Measurements from ENCODE around the gene PITPNB.
A peak's percentile ranks its signal among the peaks of the same experiment; 100 is the strongest.

The PITPNB gene

DNA sequence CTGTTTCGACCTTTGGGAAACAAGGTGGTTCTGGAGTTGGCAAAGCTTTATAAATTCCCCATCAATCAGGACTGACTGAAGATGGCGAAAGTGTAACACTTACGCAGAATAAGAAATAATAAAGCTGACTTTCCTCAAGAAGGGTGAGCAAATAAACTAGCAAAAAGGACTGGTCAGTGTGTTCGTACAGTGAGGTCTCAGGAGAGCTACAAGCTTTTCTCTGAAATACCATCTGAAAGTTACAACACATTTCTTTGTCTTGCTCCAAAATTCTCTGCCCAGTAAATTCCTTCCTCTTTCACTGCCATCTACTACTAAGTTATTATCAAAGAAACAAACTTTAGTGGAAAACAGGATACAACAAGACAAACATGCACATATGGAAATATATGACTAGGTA lies 13.4 kb downstream of the PITPNB start:
- Histone ChIP-seq H3K27me3 (ENCODE audit: low read depth) (no peaks in the 10 kb centered on the region), H3K9me3 (no peaks in the 10 kb centered on the region), H3K36me3 (replicated peaks) (peaks cover 38% of the 10 kb centered on the region), H3K4me3 (no peak overlapping the region), H3K4me1 (no peaks in the 10 kb centered on the region)
- no peak for DNase-seq (ENCODE audit: low spot score in 2 of 2)
- in situ Hi-C loops (cut with MboI; ENCODE audit: low sequenced_read_pairs), result no loop called here

DNA sequence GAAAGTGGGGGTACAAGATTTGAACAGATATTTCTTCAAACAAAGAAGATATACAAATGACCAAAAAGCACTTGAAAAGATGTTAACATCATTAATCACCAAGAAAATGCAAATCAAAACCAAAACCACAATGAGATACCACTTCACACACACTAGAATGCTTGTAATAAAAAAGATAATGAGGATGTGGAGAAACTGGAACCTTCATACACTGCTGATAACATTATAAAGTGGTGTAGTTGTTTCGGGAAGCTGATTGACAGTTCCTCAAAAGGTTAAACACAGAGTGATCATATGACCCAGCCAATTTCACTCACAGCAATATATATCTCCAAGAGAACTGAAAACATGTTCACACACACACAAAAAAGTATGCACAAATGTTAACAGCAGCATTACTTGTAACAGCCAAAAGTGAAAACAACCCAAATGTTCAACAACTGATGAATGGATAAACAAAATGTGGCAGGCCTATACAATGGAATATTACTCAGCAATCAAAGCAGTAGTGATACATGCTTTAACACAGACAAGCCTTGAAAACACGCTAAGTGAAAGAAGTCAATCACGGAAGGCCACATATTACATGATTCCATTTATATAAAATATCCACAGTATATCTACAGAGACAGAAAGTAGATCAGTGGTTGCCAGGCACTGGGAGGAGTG lies 15.1 kb downstream of the PITPNB start:
- in situ Hi-C loops (cut with MboI; ENCODE audit: low sequenced_read_pairs), result no loop called here
- Histone ChIP-seq H3K27me3 (ENCODE audit: low read depth) (no peaks in the 10 kb centered on the region), H3K4me1 (no peaks in the 10 kb centered on the region), H3K36me3 (replicated peaks) (peaks cover 39% of the 10 kb centered on the region), H3K4me3 (no peak overlapping the region), H3K9me3 (no peaks in the 10 kb centered on the region)
- DNase-seq (ENCODE audit: low spot score in 2 of 2), result no peak

GRCh38 chr22:27900153-27900552 lies 18.9 kb downstream of the PITPNB start:
- H3K4me1 ChIP-seq, result no peaks in the 10 kb centered on the region
- no peak overlapping the region for H3K4me3 ChIP-seq
- in situ Hi-C loops (cut with MboI; ENCODE audit: low sequenced_read_pairs), result no loop called here
- no peaks in the 10 kb centered on the region for H3K27me3 ChIP-seq (ENCODE audit: low read depth)
- peaks cover 60% of the 10 kb centered on the region for H3K36me3 ChIP-seq (replicated peaks)
- DNase-seq (ENCODE audit: low spot score in 2 of 2), result no peak
- H3K9me3 ChIP-seq, result no peaks in the 10 kb centered on the region

DNA sequence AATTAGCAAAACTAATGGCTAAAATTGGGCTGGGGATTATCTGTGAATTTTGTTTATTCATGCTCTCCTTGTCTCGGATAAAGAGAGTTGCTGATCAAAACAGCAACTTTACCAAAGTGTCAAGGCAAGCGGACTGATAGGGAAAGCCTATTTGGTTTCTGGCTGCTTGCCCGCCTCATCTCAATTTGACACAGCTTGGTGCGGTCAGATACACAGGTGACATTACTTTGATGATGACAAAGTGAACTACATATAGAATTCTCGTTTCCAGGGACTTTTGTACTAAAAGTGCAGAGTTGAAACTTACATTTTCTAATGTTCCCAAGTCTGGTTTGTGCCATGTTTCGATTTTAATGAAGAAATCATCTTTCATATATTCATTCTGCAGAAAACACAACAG lies 22.8 kb downstream of the PITPNB start:
- H3K9me3 ChIP-seq, result no peaks in the 10 kb centered on the region
- H3K36me3 ChIP-seq (replicated peaks), result peaks cover 73% of the 10 kb centered on the region
- no peaks in the 10 kb centered on the region for H3K27me3 ChIP-seq (ENCODE audit: low read depth)
- DNase-seq (ENCODE audit: low spot score in 2 of 2), result no peak
- H3K4me3 ChIP-seq, result no peak overlapping the region
- in situ Hi-C loops (cut with MboI; ENCODE audit: low sequenced_read_pairs), result loop anchor here (25.0 kb wide), 1 partner anchor 691 kb away; no protein-coding TSS in a partner anchor
- no peaks in the 10 kb centered on the region for H3K4me1 ChIP-seq

GRCh38 chr22:27895600-27895999 lies 23.5 kb downstream of the PITPNB start:
- Histone ChIP-seq H3K9me3 (no peaks in the 10 kb centered on the region), H3K4me1 (no peaks in the 10 kb centered on the region), H3K4me3 (no peak overlapping the region), H3K36me3 (replicated peaks) (peaks cover 73% of the 10 kb centered on the region), H3K27me3 (ENCODE audit: low read depth) (no peaks in the 10 kb centered on the region)
- no peak for DNase-seq (ENCODE audit: low spot score in 2 of 2)
- in situ Hi-C loops (cut with MboI; ENCODE audit: low sequenced_read_pairs), result loop anchor here (25.0 kb wide), 1 partner anchor 692 kb away; no protein-coding TSS in a partner anchor

DNA sequence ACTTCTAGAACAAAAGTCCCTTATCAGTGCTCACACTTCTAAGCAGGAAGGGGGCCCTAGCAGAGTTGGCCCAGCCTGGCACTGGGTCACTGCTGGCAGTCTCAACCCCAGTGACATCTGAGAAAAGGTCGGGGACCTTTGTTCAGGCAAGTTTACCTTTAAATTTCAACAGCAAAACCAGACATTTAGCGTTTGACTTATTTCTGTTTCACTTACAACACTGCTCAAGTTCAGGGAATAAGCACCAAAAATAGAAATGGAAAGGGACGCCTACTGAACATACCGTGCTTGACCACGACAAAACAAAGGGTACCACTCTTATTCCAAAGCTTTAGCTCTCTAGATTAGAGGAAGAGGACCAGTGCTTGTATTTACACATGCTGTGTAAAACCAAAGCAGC lies 26.2 kb downstream of the PITPNB start:
- Histone ChIP-seq H3K27me3 (ENCODE audit: low read depth) (no peaks in the 10 kb centered on the region), H3K9me3 (no peaks in the 10 kb centered on the region), H3K4me1 (no peaks in the 10 kb centered on the region), H3K36me3 (replicated peaks) (peaks cover 82% of the 10 kb centered on the region), H3K4me3 (no peak overlapping the region)
- in situ Hi-C loops (cut with MboI; ENCODE audit: low sequenced_read_pairs), result loop anchor here (25.0 kb wide), 1 partner anchor 694 kb away; no protein-coding TSS in a partner anchor
- DNase-seq (ENCODE audit: low spot score in 2 of 2), result no peak

DNA sequence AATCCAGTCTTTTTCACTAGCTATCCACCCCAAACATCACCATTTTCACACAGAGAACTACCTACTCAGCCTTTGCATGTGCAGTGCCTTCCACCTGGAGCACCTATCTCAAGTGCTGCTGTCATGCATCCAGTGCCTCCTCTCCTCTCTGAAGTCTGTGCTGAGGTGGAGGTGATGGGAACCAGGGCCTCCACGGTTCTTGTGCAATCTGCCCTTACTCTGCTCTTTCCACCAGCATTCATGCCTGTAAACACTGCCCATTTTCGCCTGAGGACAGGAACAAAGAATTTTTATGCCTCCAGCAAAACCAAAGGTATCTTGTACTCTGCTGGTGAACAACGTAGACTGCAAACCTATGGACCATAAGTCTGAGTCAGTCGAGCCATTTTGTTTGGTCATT lies 27.0 kb downstream of the PITPNB start:
- in situ Hi-C loops (cut with MboI; ENCODE audit: low sequenced_read_pairs), result loop anchor here (25.0 kb wide), 1 partner anchor 695 kb away; no protein-coding TSS in a partner anchor
- peaks cover 79% of the 10 kb centered on the region for H3K36me3 ChIP-seq (replicated peaks)
- DNase-seq (ENCODE audit: low spot score in 2 of 2), result no peak
- H3K4me1 ChIP-seq, result no peaks in the 10 kb centered on the region
- H3K4me3 ChIP-seq, result no peak overlapping the region
- H3K27me3 ChIP-seq (ENCODE audit: low read depth), result no peaks in the 10 kb centered on the region
- no peaks in the 10 kb centered on the region for H3K9me3 ChIP-seq

DNA sequence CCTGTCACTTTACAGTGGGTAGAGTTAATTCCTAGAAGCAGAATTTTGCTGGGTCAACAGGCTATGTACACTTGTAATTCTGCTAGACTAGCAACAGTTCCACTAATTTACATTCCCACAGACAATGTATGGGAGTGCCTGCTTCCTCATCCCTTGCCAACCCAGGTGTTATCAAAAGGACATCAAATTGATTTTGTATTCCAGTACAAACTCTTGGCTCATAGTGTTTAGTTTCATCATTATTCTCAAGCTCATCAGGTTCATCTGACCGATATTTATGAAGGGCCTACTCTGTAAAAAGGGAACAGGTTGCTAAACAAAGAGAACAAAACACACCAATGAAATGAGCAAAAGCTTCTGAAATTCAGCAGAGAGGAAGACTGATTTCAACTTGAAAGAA lies 30.7 kb downstream of the PITPNB start:
- Histone ChIP-seq H3K27me3 (ENCODE audit: low read depth) (no peaks in the 10 kb centered on the region), H3K36me3 (replicated peaks) (peaks cover 71% of the 10 kb centered on the region), H3K4me1 (no peaks in the 10 kb centered on the region), H3K4me3 (no peak overlapping the region), H3K9me3 (no peaks in the 10 kb centered on the region)
- no peak for DNase-seq (ENCODE audit: low spot score in 2 of 2)
- in situ Hi-C loops (cut with MboI; ENCODE audit: low sequenced_read_pairs), result loop anchor here (5.0 to 25.0 kb wide), 2 partner anchors 119 to 699 kb away; no protein-coding TSS in a partner anchor

- Histone ChIP-seq H3K4me1 (no peaks in the 10 kb centered on the region), H3K9me3 (no peaks in the 10 kb centered on the region), H3K27me3 (ENCODE audit: low read depth) (no peaks in the 10 kb centered on the region), H3K36me3 (replicated peaks) (peaks cover 66% of the 10 kb centered on the region), H3K4me3 (no peak overlapping the region)
- in situ Hi-C loops (cut with MboI; ENCODE audit: low sequenced_read_pairs), result loop anchor here (5.0 to 25.0 kb wide), 2 partner anchors 121 to 701 kb away; no protein-coding TSS in a partner anchor
- DNase-seq (ENCODE audit: low spot score in 2 of 2), result no peak
Observed at GRCh38 chr22:27886843-27887151, 32.3 kb downstream of the PITPNB start.

GRCh38 chr22:27885977-27886842 lies 32.8 kb downstream of the PITPNB start:
- Histone ChIP-seq H3K36me3 (replicated peaks) (peaks cover 60% of the 10 kb centered on the region), H3K4me1 (peaks cover 2% of the 10 kb centered on the region; the same call in 1 of the 2 replicates), H3K9me3 (no peaks in the 10 kb centered on the region), H3K27me3 (ENCODE audit: low read depth) (no peaks in the 10 kb centered on the region), H3K4me3 (no peak overlapping the region)
- DNase-seq (ENCODE audit: low spot score in 2 of 2), result peak; percentile 42 to 61
- in situ Hi-C loops (cut with MboI; ENCODE audit: low sequenced_read_pairs), result loop anchor here (5.0 to 25.0 kb wide), 2 partner anchors 121 to 701 kb away; no protein-coding TSS in a partner anchor

- Histone ChIP-seq H3K4me3 (no peak overlapping the region), H3K4me1 (peaks cover 11% of the 10 kb centered on the region), H3K36me3 (replicated peaks) (peaks cover 38% of the 10 kb centered on the region), H3K27me3 (ENCODE audit: low read depth) (no peaks in the 10 kb centered on the region), H3K9me3 (no peaks in the 10 kb centered on the region)
- in situ Hi-C loops (cut with MboI; ENCODE audit: low sequenced_read_pairs), result loop anchor here (25.0 kb wide), 1 partner anchor 703 kb away; no protein-coding TSS in a partner anchor
- no peak for DNase-seq (ENCODE audit: low spot score in 2 of 2)
Observed at GRCh38 chr22:27883656-27884350, 35.3 kb downstream of the PITPNB start.

GRCh38 chr22:27882507-27883290 lies 36.4 kb downstream of the PITPNB start:
- no peak overlapping the region for H3K4me3 ChIP-seq
- peaks cover 27% of the 10 kb centered on the region for H3K36me3 ChIP-seq (replicated peaks)
- no peak for DNase-seq (ENCODE audit: low spot score in 2 of 2)
- no peaks in the 10 kb centered on the region for H3K9me3 ChIP-seq
- H3K4me1 ChIP-seq, result peaks cover 22% of the 10 kb centered on the region
- H3K27me3 ChIP-seq (ENCODE audit: low read depth), result no peaks in the 10 kb centered on the region
- in situ Hi-C loops (cut with MboI; ENCODE audit: low sequenced_read_pairs), result loop anchor here (25.0 kb wide), 1 partner anchor 705 kb away; no protein-coding TSS in a partner anchor

DNA sequence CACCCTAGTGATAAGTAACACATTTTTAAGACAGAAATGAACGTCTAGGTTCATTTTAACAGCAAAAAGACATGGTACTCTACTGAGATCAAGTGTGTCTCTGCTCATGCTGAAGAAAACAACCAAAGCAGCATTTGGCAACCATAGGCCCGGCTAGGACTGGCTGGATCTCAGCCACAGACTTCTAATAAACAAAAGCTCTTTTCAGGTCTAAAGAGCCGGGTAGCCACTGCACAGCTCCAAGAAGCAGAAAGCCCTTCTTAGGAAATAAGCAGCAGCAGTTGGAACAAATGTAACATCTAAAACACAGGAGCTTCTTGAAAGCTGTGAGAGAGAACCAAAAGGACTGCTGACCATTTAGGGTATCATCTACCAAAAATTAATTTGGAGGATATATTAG lies 37.6 kb downstream of the PITPNB start:
- Histone ChIP-seq H3K36me3 (replicated peaks) (peaks cover 23% of the 10 kb centered on the region), H3K27me3 (ENCODE audit: low read depth) (no peaks in the 10 kb centered on the region), H3K4me1 (peaks cover 30% of the 10 kb centered on the region), H3K4me3 (no peak overlapping the region), H3K9me3 (no peaks in the 10 kb centered on the region)
- DNase-seq (ENCODE audit: low spot score in 2 of 2), result no peak
- in situ Hi-C loops (cut with MboI; ENCODE audit: low sequenced_read_pairs), result loop anchor here (25.0 kb wide), 1 partner anchor 706 kb away; no protein-coding TSS in a partner anchor

All from HAP-1 (cell line).